Sigmoid colon (tissue), 7 donors: ENCODE results near the gene ALG8. TPM values are rescaled to one million over a fixed set of nuclear protein-coding genes. Genes with fewer than 3 reads are reported as not detected.
A peak's percentile ranks its signal among the peaks of the same experiment; 100 is the strongest.

Experiments
- DNase-seq: peaks from one replicate; pipeline ENCODE4 v3.0.0-alpha.2; 2019
- H3K27ac ChIP-seq, 4 donors: fragments of 200-600 bp; sonication (generic); one replicate each; pipeline ENCODE4 v1.5.1; 2016 to 2019; ENCODE audit warnings: mild to moderate bottlenecking in 1 of 4
- H3K27me3 ChIP-seq, 3 donors: fragments of 200-600 bp; sonication (generic); one replicate each; pipeline ENCODE4 v1.5.1; 2019; ENCODE audit warnings: mild to moderate bottlenecking in 1 of 3
- H3K36me3 ChIP-seq, 4 donors: fragments of 200-600 bp; sonication (generic); one replicate each; pipeline ENCODE4 v1.5.1; 2016 to 2019
- H3K4me1 ChIP-seq, 4 donors: fragments of 200-600 bp; sonication (generic); one replicate each; pipeline ENCODE4 v1.5.1; 2017 to 2019
- H3K4me3 ChIP-seq, 4 donors: fragments of 200-600 bp; sonication (generic); one replicate each; pipeline ENCODE4 v1.5.1; 2017 to 2019; ENCODE audit warnings: mild to moderate bottlenecking in 2 of 4, moderate library complexity in 1 of 4
- H3K9me3 ChIP-seq, 4 donors: fragments of 200-600 bp in 3 of 4; sonication (generic) in 3 of 4; one replicate each; pipeline versions ENCODE4 v1.5.1 to v1.6.1; 2013 to 2019
- CTCF ChIP-seq, 4 experiments: fragments of 450-650 bp in 3 of 4; fragments of 200-600 bp in 1 of 4; IDR thresholded peaks; one replicate each; pipeline ENCODE4 v1.5.1; 2016 to 2019; ENCODE audit warnings: antibody characterized with exemption in 4 of 4, mild to moderate bottlenecking in 3 of 4, moderate library complexity in 2 of 4
- EP300 ChIP-seq, 4 donors: sonication (generic); formaldehyde crosslinking; IDR thresholded peaks; one replicate each; pipeline ENCODE4 v1.6.1; 2017; ENCODE audit warnings: antibody characterized with exemption in 4 of 4
- POLR2A ChIP-seq, 2 donors: fragments of 450-650 bp; IDR thresholded peaks; one replicate each; pipeline ENCODE4 v1.6.1; 2016; ENCODE audit warnings: antibody characterized with exemption in 2 of 2, mild to moderate bottlenecking in 2 of 2, moderate library complexity in 2 of 2
- POLR2AphosphoS5 ChIP-seq, 4 donors: sonication (generic); formaldehyde crosslinking; IDR thresholded peaks; one replicate each; pipeline ENCODE4 v1.6.1; 2017; ENCODE audit warnings: antibody characterized with exemption in 4 of 4
- WGBS, 2 donors: extraction: QIAGEN DNeasy Blood & Tissue Kit; methylation state at CpG; one replicate each; pipeline ENCODE4 v1.1.7; 2013; 5-methylcytosine and 5-hydroxymethylcytosine counted together
- intact Hi-C: fragments of 100-400 bp; cut with DNase I; formaldehyde crosslinking; loops from one replicate; pipeline ENCODE4 v1.15.1; 2023
- polyA plus RNA-seq, 3 donors: library from polyadenylated mRNA; stranded (reverse); fragments of 200-250 nt; gene quantifications; one replicate each; pipeline ENCODE4 v1.2.3, GENCODE V29; 2013
- total RNA-seq, 4 donors: library from RNA; depleted of rRNA; stranded (reverse); fragments of >200 nt; gene quantifications; one replicate each; pipeline ENCODE4 v1.1.0, GENCODE V29; 2016
- donor health status: healthy with polysubstance abuse.
- donor health status: Bipolar disorder and iron deficiency.
- donor health status: healthy.

The ALG8 gene
- total and polyA plus RNA-seq, 7 donors, result 13.2 to 26.4 (median 22.4) TPM

- WGBS, 2 donors, result 89 to 94% methylated on average over 6 of the region's 6 CpGs
- intact Hi-C loops, result loop anchor here (10.0 kb wide), 1 partner anchor 148 kb away; no protein-coding TSS in a partner anchor
Measured at GRCh38 chr11:78166855-78167469, 27.5 kb upstream of the ALG8 start.

GRCh38 chr11:78164471-78164870 lies 25.0 kb upstream of the ALG8 start:
- no peaks in the 10 kb centered on the region for H3K27me3 ChIP-seq
- intact Hi-C loops, result loop anchor here (10.0 kb wide), 1 partner anchor 150 kb away; no protein-coding TSS in a partner anchor
- H3K9me3 ChIP-seq, result no peaks in the 10 kb centered on the region
- H3K27ac ChIP-seq, result no peak overlapping the region
- no peaks in the 10 kb centered on the region for H3K36me3 ChIP-seq
- WGBS, 2 donors, result 94 to 99% methylated on average over 2 of the region's 2 CpGs
- TF ChIP-seq POLR2AphosphoS5 (IDR thresholded peaks at IDR 0.05), result no peak
- TF ChIP-seq POLR2A (IDR thresholded peaks at IDR 0.05), result no peak
- no peak for TF ChIP-seq CTCF (IDR thresholded peaks at IDR 0.05)
- no peak for TF ChIP-seq EP300 (IDR thresholded peaks at IDR 0.05)
- no peak overlapping the region for H3K4me3 ChIP-seq
- no peak for DNase-seq
- H3K4me1 ChIP-seq, result peaks cover 0 to 84% (median 74%) of the 10 kb centered on the region in 4 donors

More at GRCh38 chr11:78166855-78167469, 27.5 kb upstream of the ALG8 start:
- H3K4me1 ChIP-seq, result peaks cover 0 to 73% (median 65%) of the 10 kb centered on the region in 4 donors
- H3K36me3 ChIP-seq, result peaks cover 0 to 5% (median 0%) of the 10 kb centered on the region in 4 donors
- TF ChIP-seq POLR2AphosphoS5 (IDR thresholded peaks at IDR 0.05), result peak; percentile 93 to 96 (median 96)
- peak; percentile 28 to 71 (median 36) for TF ChIP-seq EP300 (IDR thresholded peaks at IDR 0.05)
- no peak for TF ChIP-seq CTCF (IDR thresholded peaks at IDR 0.05)
- no peak for DNase-seq
- H3K27me3 ChIP-seq, result no peaks in the 10 kb centered on the region
- H3K9me3 ChIP-seq, result no peaks in the 10 kb centered on the region
- peak overlapping the region in 3 of 4 donors; percentile 67 to 81 (median 79) for H3K27ac ChIP-seq
- H3K4me3 ChIP-seq, result no peak overlapping the region

GRCh38 chr11:78163828-78164227 lies 24.4 kb upstream of the ALG8 start:
- TF ChIP-seq EP300 (IDR thresholded peaks at IDR 0.05) (no peak), CTCF (IDR thresholded peaks at IDR 0.05) (no peak), POLR2A (IDR thresholded peaks at IDR 0.05) (no peak), POLR2AphosphoS5 (IDR thresholded peaks at IDR 0.05) (no peak)
- no peak overlapping the region for H3K4me3 ChIP-seq
- no peaks in the 10 kb centered on the region for H3K9me3 ChIP-seq
- H3K27me3 ChIP-seq, result no peaks in the 10 kb centered on the region
- H3K4me1 ChIP-seq, result peaks cover 0 to 84% (median 74%) of the 10 kb centered on the region in 4 donors
- H3K36me3 ChIP-seq, result no peaks in the 10 kb centered on the region
- DNase-seq, result no peak
- WGBS, 2 donors, result 85 to 87% methylated on average over 2 of the region's 2 CpGs
- H3K27ac ChIP-seq, result peak overlapping the region in 1 of 4 donors; percentile 75
- intact Hi-C loops, result loop anchor here (2.0 to 10.0 kb wide), 2 partner anchors 25 to 151 kb away; partner anchors contain the start of genes KCTD21 and USP35

GRCh38 chr11:78161962-78162371 lies 22.5 kb upstream of the ALG8 start:
- H3K36me3 ChIP-seq, result no peaks in the 10 kb centered on the region
- intact Hi-C loops, result loop anchor here (2.0 to 10.0 kb wide), 2 partner anchors 27 to 153 kb away; partner anchors contain the start of genes KCTD21 and USP35
- H3K9me3 ChIP-seq, result no peaks in the 10 kb centered on the region
- no peak overlapping the region for H3K4me3 ChIP-seq
- peak overlapping the region; percentile 1 to 75 (median 42) for H3K27ac ChIP-seq
- DNase-seq, result peak; percentile 93
- no peaks in the 10 kb centered on the region for H3K27me3 ChIP-seq
- TF ChIP-seq POLR2AphosphoS5 (IDR thresholded peaks at IDR 0.05) (peak; percentile 91 to 96 (median 94)), POLR2A (IDR thresholded peaks at IDR 0.05) (no peak), CTCF (IDR thresholded peaks at IDR 0.05) (no peak), EP300 (IDR thresholded peaks at IDR 0.05) (peak in 2 of 4 donors; percentile 33 to 61)
- peaks cover 0 to 73% (median 62%) of the 10 kb centered on the region in 4 donors for H3K4me1 ChIP-seq
- 70 to 72% methylated on average over 5 of the region's 5 CpGs for WGBS, 2 donors
